ENCODE measurements around the gene NMD3.
"Not testable (repeated sequence)": the region's sequence is repeated elsewhere in the genome, so short reads cannot be mapped to it uniquely, and the experiment has no call there.

NMD3 gene

GRCh38 chr3:161220850-161221753 lies at the start of gene NMD3:
Gene NMD3, plus strand, starts transcription at chr3:161221311. Its CDS starts 703 bp downstream, at chr3:161222014.
- peak; percentile 88 for DNase-seq

DNA sequence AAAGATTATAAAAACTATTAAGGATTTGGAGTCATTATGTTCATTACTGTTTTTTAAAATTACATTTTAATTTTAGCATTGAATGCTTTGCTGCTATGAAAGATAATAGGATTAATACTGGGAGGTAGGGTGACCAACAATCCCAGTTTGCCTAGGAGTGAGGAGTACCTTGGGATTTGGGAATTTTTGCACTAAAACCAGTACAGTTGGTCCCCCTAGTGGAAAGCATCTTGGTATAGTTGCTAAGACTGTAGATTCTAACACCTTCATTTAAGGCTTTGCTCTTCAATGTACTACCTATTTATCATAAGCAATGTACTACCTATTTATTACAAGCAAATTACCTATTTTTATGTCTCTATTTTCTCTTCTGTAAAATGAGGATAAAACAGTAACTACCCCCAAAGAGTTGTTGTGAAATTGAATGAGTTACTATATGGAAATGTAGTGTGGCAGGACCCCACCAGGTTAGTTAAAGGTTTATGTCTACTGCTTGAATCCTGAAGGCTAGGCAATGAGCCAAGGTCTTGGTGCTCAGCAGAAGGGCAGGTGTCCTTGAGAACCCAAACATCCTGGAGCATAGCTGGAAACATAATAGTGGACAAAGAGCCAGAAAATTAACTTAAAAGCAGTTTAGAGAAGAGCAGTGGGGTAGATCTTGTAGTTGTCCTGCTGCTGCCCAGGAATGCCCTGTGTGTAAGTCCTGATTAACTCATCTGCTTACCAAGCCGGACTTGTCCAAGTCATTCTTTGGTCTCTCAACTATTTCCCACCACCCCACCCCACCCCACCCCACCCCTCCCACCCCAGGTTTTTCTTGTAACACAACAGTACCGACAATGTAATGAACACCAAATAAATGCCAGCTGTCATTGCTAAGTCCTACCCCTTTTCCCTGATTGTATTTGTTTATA lies 49.2 kb upstream of the NMD3 start:
- no peak for DNase-seq

GRCh38 chr3:161175506-161175905 lies 45.6 kb upstream of the NMD3 start:
- DNase-seq, result no peak

DNA sequence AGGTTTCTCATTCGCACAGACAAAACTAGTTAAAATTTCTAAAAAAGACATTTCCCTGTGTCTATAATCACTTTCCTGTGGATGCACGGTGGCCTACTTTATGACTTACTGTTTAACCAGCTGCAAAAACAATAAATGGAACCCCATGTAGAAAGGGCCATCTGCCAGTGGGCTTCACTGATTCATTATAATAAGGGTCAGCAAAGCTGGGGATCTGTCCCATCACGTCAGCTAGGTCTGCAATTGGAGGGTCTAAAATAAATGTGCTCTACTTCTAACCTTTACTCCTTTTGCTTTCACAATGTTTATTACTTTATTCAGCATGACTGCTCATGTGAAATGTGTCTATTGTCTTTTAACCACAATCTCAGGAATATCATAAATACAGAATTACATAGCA lies 43.1 kb upstream of the NMD3 start:
- no peak for DNase-seq

DNA sequence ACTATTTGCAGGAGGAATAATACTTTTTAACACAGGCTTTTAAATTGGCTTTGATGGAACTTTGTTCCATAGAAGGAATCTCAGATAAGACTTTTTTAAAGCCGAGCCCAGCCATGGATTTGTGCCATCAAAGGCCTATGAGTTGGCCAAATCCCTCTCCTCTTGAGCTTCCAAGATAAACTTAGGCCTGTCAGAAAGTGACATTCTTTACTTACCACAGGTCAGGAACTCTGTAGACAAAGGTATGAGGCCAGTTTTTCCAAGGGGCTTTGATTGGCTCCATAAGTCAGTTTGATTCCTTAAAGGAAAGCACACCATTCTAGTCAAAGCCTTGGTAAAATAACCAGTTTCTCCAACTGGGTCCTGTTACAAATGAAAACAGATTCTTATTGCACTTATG lies 39.7 kb upstream of the NMD3 start:
- not testable (repeated sequence) for DNase-seq

- DNase-seq, result no peak
Measured at GRCh38 chr3:161187046-161187445, 34.1 kb upstream of the NMD3 start.

DNA sequence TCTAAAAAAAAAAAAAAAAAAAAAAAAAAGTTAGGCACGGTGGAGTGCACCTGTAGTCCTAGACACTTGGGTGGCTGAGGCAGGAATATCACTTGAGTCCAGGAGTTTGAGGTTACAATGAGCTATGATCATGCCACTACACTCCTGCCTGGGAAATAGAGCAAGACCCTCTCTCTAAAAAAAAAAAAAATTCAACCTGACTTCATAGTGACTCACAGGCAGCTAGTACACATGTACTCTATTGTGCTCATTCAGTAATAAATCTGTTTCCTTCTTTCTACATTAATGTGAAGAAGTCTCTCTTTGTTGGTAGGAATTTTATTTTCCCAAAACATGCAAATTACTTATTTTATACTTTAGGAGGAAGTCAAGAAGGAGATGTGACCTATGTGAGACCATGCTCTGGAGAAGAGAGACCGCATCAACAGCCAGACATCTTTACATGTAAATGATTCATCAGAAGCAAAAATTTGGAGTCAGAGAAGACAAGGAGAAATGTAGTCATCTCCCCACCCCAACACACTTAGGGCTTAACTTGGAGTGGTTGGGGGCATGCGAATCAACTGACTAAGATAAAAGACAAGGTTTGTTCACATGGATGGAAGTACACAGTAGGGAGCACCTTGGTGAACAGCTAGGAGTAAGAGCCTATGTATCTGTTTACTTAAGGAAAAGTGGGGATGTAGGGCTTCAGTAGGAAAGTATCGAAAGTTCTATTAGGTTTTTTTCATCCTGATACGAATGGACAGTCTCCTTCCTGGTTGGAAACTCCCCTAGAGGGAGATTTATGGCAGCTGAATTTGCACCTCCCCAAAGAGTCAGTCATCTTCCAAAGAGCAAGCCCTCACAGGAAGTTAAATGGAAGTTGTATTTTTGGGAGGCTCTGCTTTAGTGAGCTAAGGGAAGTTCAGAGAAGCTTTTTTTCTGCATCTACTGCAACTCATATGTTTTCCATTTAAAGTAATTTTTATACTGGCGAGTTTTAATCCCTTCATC lies 23.0 kb upstream of the NMD3 start:
- DNase-seq, result no peak

DNA sequence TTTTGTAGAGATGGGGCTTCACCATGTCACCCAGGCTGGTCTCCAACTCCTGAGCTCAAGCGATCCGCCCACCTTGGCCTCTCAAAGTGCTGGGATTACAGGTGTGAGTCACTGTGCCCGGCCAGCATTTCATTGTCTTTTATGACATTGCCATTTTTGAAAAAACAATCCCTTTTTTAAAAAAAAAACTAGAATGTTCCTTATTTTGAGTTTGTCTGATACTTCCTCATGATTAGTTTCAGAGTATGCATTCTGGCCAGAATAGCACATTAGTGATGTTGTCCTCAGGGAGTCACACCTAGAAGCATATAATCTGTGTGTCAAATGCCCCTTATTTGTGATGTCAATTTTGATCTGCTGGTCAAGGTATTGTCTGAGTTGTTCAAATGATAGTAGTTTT lies 21.2 kb upstream of the NMD3 start:
- DNase-seq, result no peak

DNA sequence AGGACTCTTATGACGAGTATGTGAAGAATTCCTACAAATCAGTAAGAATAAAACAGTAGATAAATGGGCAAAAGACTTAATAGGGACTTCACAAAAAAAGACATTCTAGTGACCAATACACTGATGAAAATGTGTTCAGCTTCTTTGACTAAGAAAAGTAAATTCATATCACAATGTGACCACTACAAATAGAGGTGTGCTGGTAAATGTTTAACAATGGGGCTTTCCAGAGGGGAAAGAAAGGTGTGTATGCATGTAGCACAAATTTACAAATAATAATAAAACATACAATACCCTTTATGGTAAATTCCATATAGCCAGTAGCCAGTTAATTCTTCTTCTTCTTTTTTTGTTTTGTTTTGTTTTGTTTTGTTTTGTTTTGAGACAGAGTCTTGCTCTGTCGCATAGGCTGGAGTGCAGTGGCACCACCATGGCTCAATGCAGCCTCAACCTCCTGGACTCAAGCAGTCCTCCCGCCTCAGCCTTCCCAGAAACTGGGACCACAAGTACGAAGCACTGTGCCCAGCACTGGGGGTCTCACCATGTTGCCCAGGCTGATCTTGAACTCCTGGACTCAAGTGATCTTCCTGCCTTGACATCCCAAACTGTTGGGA lies 17.5 kb upstream of the NMD3 start:
- DNase-seq, result no peak

DNA sequence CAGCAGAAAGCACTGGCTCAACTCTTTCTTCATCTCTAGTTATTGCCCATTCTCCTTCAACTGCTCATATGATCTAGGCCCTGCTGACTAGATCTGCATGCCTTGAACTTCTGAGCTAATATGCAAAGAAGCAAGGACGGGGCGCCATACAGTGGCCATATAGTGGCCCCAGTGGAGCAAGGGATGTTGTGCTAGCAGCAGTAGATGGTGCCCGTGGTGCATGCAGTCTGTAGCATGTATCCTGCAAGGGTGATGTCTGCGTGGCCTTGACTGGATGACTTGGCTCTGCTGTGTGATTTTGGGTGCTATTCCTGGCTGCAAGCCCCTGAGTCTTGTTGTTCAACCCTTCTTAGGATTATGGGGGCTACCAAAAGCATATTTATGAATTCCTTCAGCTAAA lies 12.2 kb upstream of the NMD3 start:
- no peak for DNase-seq

DNA sequence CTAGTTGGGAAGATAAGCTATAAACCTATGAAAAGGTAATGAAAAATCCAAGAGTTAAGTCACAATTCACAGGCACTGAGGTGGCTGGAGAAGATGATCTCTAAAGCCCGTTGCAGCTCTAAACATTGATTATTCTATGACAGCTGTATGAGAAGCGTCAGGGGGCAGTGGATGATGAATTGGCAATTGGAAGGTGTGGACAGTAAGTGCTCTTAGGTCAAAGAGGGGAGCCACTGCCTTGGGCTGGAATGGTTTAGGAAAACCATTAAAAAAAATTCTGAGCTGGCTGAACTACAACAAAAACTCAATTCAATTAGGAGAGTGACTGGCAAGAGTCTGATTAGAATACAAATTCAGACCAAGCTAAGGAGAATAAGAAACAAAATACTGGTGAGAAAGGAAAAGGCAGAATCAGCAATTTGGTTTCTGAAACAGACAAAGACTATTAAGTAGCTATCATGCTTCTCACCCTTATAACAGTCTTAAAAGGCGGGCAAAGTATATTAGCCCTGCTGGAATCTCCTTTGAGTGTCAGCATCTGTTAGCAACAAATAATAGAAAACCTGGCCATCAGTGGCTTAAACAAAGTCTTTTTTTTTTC lies 8.8 kb upstream of the NMD3 start:
- no peak for DNase-seq

DNA sequence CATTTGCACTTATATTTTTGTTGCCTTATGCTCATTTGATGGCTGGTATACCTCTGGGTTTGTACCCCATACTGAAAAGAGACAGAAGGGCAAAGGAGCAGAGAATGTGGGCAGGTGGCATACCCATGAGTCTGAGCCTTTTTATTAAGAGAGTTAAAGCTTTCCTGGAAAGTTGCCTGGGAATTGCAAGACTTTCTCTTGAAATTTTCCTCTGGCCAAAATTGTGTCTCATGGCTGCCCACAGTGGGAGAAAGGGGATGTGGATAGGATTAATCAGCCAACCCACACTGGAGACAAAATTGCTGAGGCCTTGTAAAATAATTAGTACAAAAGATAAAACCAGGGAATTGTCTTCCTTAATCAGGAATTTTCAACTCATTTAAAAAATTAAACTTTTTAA lies 8.2 kb upstream of the NMD3 start:
- DNase-seq, result no peak

- no peak for DNase-seq
Measured at GRCh38 chr3:161213644-161214043, 7.5 kb upstream of the NMD3 start.

DNA sequence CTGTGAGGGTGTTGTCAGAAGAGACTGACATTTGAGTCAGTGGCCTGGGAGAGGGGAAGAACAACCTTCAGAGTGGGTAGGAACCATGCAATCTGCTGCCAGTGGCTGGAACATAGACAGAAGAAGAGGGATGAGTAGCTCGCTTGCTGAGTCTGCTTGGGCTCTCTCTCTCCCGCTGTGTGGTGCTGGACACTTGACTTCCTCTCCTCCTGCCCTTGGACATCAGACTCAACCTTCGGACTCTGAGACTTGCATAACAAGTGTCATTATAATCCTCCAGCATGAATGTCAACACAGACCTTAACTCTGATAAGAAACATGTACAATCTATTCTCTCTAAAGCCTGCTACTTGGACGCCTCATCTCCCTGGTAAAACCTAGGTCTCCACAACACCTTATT lies 5.9 kb upstream of the NMD3 start:
- no peak for DNase-seq

DNA sequence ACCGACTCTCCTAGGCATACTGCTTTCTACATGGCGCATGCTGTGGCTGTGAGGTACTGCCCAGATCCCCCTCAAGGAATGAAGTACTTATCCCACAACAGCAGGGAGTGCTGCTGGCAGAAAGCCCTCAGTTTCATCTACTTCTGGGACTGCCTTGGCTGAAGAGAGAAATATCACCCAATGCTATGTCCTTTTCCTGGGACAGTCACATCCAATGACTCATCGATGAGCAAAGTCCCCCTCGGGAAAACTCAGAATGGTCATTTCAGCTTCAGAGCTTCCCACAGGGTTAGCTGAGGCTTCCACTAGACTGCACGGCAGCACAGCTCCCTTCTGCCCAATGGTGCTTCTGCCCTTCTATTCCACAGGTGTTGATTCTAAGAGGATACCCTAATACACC lies 3.6 kb upstream of the NMD3 start:
- DNase-seq, result no peak

DNA sequence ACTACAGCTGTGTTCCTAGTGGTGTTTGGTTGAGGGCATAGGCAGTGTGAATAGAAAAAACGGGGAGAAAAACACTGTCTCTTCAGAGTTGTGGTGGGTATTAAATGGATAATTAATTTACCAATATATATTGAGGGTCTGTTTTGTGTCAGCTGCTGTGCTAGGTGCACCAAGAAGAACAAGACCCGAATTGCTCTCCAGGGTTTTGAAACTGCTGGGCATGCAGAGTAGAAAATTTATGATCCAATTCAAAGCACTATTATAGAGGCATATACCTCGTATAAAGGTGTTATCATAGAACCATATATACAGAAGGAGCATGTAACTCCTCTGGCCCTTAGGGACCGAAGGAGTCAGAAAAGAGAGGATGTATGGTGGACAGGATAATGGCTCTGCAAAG lies 1.6 kb upstream of the NMD3 start:
- no peak for DNase-seq

DNA sequence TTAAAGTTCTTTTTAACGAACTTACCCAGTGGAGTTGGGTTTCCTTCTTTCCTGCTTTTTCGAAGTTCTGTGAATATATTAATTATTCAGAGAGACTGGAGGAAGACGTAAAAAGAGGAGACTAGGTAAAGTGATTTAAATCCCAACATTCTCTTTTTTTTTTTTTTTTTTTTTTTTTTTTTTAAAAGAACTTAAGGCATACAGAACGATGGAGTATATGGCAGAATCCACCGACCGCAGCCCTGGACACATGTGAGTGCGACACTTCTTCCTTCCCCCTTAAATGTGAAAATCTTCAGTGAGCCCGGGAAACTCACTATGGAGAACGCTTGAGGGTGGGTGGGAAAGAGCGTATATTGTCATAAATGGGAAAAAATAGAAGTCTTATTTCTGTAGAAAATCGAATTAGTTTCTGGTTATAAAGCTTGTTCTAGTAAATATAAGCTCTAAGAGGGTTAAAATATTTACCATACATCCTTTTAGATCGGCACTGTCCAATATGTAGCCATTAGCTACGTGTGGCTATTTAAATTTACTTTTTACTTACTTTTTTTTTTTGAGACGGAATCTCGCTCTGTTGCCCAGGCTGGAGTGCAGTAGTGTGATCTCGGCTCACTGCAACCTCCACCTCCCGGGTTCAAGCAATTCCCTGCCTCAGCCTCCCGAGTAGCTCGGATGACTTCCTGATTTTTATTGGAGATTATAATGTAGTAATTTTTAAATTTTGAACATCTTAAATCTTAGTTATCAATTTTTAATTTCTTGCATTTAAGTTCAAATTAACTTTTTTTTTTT lies 892 bp downstream of the NMD3 start:
- DNase-seq, result no peak

GRCh38 chr3:161222662-161223061 lies 1.6 kb downstream of the NMD3 start:
- DNase-seq, result no peak

DNA sequence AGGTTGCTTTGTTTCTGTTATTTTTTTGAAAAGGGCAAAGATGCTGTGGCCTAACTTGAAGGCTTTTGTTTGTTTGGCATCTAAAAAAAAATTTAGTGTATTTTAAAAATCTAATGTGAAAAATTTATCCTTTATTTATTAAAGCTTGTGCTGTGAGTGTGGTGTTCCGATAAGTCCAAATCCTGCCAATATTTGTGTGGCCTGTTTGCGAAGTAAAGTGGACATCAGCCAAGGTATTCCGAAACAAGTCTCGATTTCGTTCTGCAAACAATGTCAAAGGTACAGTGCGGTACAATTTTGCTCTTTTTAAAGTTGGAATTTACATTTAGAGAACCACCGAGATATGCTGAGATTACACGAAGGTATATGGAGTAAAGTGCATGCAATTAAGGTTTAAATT lies 3.7 kb downstream of the NMD3 start:
- DNase-seq, result no peak

- no peak for DNase-seq
Measured at GRCh38 chr3:161230621-161231171, 9.6 kb downstream of the NMD3 start.

- no peak for DNase-seq
Measured at GRCh38 chr3:161231861-161232260, 10.8 kb downstream of the NMD3 start.
